K562 (cell line): ENCODE data around the gene ZC3H18.

Source experiments
- FOS ChIP-seq: IDR thresholded peaks from 3 replicates; pipeline ENCODE4 v1.6.1; 2011; ENCODE audit not compliant: insufficient read length; ENCODE audit errors: extremely low read depth
- KLF1 ChIP-seq: fragments of 450-650 bp; IDR thresholded peaks from 2 replicates; pipeline ENCODE4 v1.6.1; 2016; ENCODE audit warnings: missing genetic modification characterization, missing compliant biosample characterization
- SOX6 ChIP-seq: fragments of 450-650 bp; IDR thresholded peaks from 2 replicates; pipeline ENCODE4 v1.6.1; 2014; ENCODE audit warnings: mild to moderate bottlenecking
- ZFPM2 ChIP-seq: fragments of 250-450 bp; sonication (Bioruptor Pico); IDR thresholded peaks from 2 replicates; pipeline ENCODE4 v1.5.1; 2022; ENCODE audit warnings: mild to moderate bottlenecking
- TF ChIP-seq, protein P1 (sequence below), 3 experiments: IDR thresholded peaks in 2 of 3; conservative IDR thresholded peaks in 1 of 3; 2 replicates each; pipeline ENCODE4 v1.5.1; 2011 to 2012; ENCODE audit warnings: low read length in 3 of 3, mild to moderate bottlenecking in 3 of 3, control low read depth in 2 of 3, improper control_type of control experiment in 1 of 3, inconsistent platforms in 1 of 3, low read depth in 1 of 3, mixed read lengths in 1 of 3, moderate library complexity in 1 of 3; ENCODE audit not compliant: insufficient read depth in 2 of 3
- TF ChIP-seq, protein P2 (sequence below): sonication (generic); formaldehyde crosslinking; IDR thresholded peaks from 2 replicates; pipeline ENCODE4 v1.8.0; 2022; ENCODE audit warnings: mild to moderate bottlenecking, missing genetic modification reagents, borderline replicate concordance
- TF ChIP-seq, protein P3 (sequence below): fragments of 250-450 bp; sonication (Bioruptor Pico); IDR thresholded peaks from 2 replicates; pipeline ENCODE4 v1.5.0; 2021; ENCODE audit warnings: mild to moderate bottlenecking, borderline replicate concordance
- TF ChIP-seq, protein P4 (sequence below): fragments of 150-350 bp; IDR thresholded peaks from 2 replicates; pipeline ENCODE4 v1.6.1; 2014; ENCODE audit warnings: low read depth, mild to moderate bottlenecking, low read length, borderline replicate concordance

DNA sequence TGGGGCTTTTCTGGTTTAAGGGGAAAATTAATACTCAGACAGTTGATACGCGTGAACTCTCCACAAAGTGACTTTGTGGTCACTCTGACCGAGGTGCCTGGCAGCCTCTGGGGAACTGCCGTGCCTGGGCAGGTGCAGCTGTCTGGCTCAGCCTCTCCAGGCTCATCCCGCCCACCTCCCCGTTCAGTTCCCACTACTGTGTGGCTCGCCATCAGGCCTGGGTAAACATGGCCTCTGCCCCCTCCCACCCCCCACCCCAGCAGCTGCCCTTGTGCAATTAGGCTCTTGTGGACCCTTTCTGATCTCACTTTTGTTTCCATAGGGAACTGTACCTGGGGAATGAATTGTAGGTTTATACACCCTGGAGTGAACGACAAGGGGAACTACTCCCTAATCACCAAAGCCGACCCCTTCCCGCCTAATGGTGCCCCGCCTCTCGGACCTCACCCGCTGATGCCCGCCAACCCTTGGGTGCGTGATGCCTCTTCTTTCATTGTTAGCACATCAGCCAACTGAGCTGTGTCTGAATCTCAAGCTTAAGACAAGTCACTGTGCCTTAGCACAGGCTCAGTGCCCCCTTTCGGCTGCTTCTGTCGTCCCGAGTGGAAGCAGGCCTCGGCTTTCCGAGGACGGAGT is 27.8 kb downstream of the ZC3H18 start:
- TF ChIP-seq KLF1 (tag): no peak
- TF ChIP-seq, protein P1, sequence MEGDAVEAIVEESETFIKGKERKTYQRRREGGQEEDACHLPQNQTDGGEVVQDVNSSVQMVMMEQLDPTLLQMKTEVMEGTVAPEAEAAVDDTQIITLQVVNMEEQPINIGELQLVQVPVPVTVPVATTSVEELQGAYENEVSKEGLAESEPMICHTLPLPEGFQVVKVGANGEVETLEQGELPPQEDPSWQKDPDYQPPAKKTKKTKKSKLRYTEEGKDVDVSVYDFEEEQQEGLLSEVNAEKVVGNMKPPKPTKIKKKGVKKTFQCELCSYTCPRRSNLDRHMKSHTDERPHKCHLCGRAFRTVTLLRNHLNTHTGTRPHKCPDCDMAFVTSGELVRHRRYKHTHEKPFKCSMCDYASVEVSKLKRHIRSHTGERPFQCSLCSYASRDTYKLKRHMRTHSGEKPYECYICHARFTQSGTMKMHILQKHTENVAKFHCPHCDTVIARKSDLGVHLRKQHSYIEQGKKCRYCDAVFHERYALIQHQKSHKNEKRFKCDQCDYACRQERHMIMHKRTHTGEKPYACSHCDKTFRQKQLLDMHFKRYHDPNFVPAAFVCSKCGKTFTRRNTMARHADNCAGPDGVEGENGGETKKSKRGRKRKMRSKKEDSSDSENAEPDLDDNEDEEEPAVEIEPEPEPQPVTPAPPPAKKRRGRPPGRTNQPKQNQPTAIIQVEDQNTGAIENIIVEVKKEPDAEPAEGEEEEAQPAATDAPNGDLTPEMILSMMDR (IDR thresholded peaks at IDR 0.05 in 2 of 3, conservative IDR thresholded peaks at IDR 0.05 in 1 of 3; ENCODE audit: insufficient read depth in 2 of 3, low read depth in 1 of 3, low read length in 3 of 3): no peak
- TF ChIP-seq, protein P2, sequence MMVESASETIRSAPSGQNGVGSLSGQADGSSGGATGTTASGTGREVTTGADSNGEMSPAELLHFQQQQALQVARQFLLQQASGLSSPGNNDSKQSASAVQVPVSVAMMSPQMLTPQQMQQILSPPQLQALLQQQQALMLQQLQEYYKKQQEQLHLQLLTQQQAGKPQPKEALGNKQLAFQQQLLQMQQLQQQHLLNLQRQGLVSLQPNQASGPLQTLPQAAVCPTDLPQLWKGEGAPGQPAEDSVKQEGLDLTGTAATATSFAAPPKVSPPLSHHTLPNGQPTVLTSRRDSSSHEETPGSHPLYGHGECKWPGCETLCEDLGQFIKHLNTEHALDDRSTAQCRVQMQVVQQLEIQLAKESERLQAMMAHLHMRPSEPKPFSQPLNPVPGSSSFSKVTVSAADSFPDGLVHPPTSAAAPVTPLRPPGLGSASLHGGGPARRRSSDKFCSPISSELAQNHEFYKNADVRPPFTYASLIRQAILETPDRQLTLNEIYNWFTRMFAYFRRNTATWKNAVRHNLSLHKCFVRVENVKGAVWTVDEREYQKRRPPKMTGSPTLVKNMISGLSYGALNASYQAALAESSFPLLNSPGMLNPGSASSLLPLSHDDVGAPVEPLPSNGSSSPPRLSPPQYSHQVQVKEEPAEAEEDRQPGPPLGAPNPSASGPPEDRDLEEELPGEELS: no peak
- TF ChIP-seq, protein P3, sequence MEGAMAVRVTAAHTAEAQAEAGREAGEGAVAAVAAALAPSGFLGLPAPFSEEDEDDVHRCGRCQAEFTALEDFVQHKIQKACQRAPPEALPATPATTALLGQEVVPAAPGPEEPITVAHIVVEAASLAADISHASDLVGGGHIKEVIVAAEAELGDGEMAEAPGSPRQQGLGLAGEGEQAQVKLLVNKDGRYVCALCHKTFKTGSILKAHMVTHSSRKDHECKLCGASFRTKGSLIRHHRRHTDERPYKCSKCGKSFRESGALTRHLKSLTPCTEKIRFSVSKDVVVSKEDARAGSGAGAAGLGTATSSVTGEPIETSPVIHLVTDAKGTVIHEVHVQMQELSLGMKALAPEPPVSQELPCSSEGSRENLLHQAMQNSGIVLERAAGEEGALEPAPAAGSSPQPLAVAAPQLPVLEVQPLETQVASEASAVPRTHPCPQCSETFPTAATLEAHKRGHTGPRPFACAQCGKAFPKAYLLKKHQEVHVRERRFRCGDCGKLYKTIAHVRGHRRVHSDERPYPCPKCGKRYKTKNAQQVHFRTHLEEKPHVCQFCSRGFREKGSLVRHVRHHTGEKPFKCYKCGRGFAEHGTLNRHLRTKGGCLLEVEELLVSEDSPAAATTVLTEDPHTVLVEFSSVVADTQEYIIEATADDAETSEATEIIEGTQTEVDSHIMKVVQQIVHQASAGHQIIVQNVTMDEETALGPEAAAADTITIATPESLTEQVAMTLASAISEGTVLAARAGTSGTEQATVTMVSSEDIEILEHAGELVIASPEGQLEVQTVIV: no peak
- no peak for TF ChIP-seq SOX6
- TF ChIP-seq, protein P4, sequence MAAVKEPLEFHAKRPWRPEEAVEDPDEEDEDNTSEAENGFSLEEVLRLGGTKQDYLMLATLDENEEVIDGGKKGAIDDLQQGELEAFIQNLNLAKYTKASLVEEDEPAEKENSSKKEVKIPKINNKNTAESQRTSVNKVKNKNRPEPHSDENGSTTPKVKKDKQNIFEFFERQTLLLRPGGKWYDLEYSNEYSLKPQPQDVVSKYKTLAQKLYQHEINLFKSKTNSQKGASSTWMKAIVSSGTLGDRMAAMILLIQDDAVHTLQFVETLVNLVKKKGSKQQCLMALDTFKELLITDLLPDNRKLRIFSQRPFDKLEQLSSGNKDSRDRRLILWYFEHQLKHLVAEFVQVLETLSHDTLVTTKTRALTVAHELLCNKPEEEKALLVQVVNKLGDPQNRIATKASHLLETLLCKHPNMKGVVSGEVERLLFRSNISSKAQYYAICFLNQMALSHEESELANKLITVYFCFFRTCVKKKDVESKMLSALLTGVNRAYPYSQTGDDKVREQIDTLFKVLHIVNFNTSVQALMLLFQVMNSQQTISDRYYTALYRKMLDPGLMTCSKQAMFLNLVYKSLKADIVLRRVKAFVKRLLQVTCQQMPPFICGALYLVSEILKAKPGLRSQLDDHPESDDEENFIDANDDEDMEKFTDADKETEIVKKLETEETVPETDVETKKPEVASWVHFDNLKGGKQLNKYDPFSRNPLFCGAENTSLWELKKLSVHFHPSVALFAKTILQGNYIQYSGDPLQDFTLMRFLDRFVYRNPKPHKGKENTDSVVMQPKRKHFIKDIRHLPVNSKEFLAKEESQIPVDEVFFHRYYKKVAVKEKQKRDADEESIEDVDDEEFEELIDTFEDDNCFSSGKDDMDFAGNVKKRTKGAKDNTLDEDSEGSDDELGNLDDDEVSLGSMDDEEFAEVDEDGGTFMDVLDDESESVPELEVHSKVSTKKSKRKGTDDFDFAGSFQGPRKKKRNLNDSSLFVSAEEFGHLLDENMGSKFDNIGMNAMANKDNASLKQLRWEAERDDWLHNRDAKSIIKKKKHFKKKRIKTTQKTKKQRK: no peak
- TF ChIP-seq FOS: no peak
- no peak for TF ChIP-seq ZFPM2 (CRISPR knock-in tag)
